K562 (cell line): Measurements from ENCODE around the gene SDK1. TPM values are rescaled to one million over a fixed set of nuclear protein-coding genes. Genes with fewer than 3 reads are reported as not detected.

ENCODE experiments used
- ATAC-seq: fragments of 200-7000 bp; cut with Tn5 transposase; 3 replicates; pipeline ENCODE4 v1.9.1; 2020; ENCODE audit warnings: moderate library complexity
- BruUV-seq: library from RNA; stranded (reverse); fragments of 400-500 nt; replicated peaks from 2 replicates; lab custom pipeline; 2021; lab: Mats Ljungman, UMichigan
- CTCF ChIA-PET: fragments of 300-600 bp; formaldehyde crosslinking; extraction: SDS; loops from one replicate; lab custom pipeline; 2021; ENCODE audit warnings: low intra/inter-chr PET ratio; lab: Yijun Ruan, JAX
- POLR2A ChIA-PET: fragments of 300-600, 350-650 bp; sonication (Branson Sonifier 250); formaldehyde crosslinking; extraction: SDS; loops from one replicate; lab custom pipeline; 2021; ENCODE audit warnings: antibody characterized with exemption, inconsistent platforms; lab: Yijun Ruan, JAX
- DNase-seq, 4 experiments: peaks; one replicate each; pipeline versions ENCODE4 v3.0.0 to v3.0.0-alpha.2; 2011 to 2018; ENCODE audit warnings: low spot score in 3 of 4, mixed read lengths in 3 of 4; ENCODE audit errors: extremely low read depth in 1 of 4
- FAIRE-seq: peaks from 2 replicates; lab custom pipeline; 2011; peaks lifted over from hg19 to GRCh38; lab: Jason Lieb, UNC
- H2AFZ ChIP-seq: 2 replicates; pipeline ENCODE4 v1.6.0; 2011; ENCODE audit warnings: low read depth, low read length, control low read depth, inconsistent platforms
- H3K27ac ChIP-seq: fragments of 200-600 bp; 3 replicates; pipeline ENCODE4 v1.8.0; 2011; ENCODE audit warnings: low read depth, mild to moderate bottlenecking, control low read depth, inconsistent platforms, low read length, moderate library complexity, mixed read lengths; ENCODE audit errors: extremely low read depth
- H3K27me3 ChIP-seq, 2 experiments: fragments of 300-600 bp in 1 of 2; 2 replicates in 1 of 2; 3 replicates in 1 of 2; pipeline versions ENCODE4 v1.6.0 to v1.8.0; 2011; ENCODE audit warnings: inconsistent platforms in 2 of 2, low read length in 2 of 2, mild to moderate bottlenecking in 1 of 2, mixed read lengths in 1 of 2, moderate library complexity in 1 of 2; ENCODE audit not compliant: control insufficient read depth in 2 of 2, insufficient read depth in 2 of 2
- H3K36me3 ChIP-seq: fragments of 300-600 bp; 3 replicates; pipeline ENCODE4 v1.8.0; 2011; ENCODE audit warnings: mild to moderate bottlenecking, low read length, inconsistent platforms; ENCODE audit not compliant: control insufficient read depth, insufficient read depth
- H3K4me1 ChIP-seq, 2 experiments: fragments of 200-600 bp in 1 of 2; replicated peaks in 1 of 2; 2 replicates in 1 of 2; 3 replicates in 1 of 2; pipeline versions ENCODE4 v1.5.1 to v1.8.0; 2011; ENCODE audit warnings: inconsistent platforms in 2 of 2, low read length in 2 of 2, mild to moderate bottlenecking in 1 of 2, mixed read lengths in 1 of 2, moderate library complexity in 1 of 2; ENCODE audit not compliant: control insufficient read depth in 2 of 2, insufficient read depth in 2 of 2
- H3K4me2 ChIP-seq: 2 replicates; pipeline ENCODE4 v1.6.1; 2011; ENCODE audit warnings: low read length, control low read depth, inconsistent platforms, mixed read lengths; ENCODE audit not compliant: insufficient read depth
- H3K4me3 ChIP-seq: fragments of 200-600 bp; sonication (generic), shearing (Covaris generic); 2 replicates; pipeline ENCODE4 v1.5.1; 2016; ENCODE audit warnings: control low read depth, inconsistent platforms
- H3K79me2 ChIP-seq: fragments of 200-600 bp; 3 replicates; pipeline ENCODE4 v1.8.0; 2011; ENCODE audit warnings: low read length, inconsistent platforms; ENCODE audit not compliant: control insufficient read depth, insufficient read depth
- H3K9ac ChIP-seq, 2 experiments: 2 replicates each; pipeline versions ENCODE4 v1.6.0 to v1.6.1; 2011; ENCODE audit warnings: low read depth in 2 of 2, low read length in 2 of 2, control low read depth in 1 of 2, inconsistent platforms in 1 of 2, mild to moderate bottlenecking in 1 of 2, mixed read lengths in 1 of 2; ENCODE audit not compliant: insufficient read depth in 1 of 2
- H3K9me1 ChIP-seq: one replicate; pipeline ENCODE4 v1.6.0; 2011; ENCODE audit warnings: inconsistent platforms, mild to moderate bottlenecking, low read length, moderate library complexity; ENCODE audit not compliant: control insufficient read depth, insufficient read depth
- H3K9me3 ChIP-seq: replicated peaks from 2 replicates; pipeline ENCODE4 v1.5.1; 2011; ENCODE audit warnings: low read depth, low read length, inconsistent platforms; ENCODE audit not compliant: control insufficient read depth, insufficient read depth
- H4K20me1 ChIP-seq: replicated peaks from 2 replicates; pipeline ENCODE4 v1.6.1; 2011; ENCODE audit warnings: low read length, inconsistent platforms, mixed read lengths; ENCODE audit not compliant: control insufficient read depth, insufficient read depth
- BRD4 ChIP-seq: fragments of 200-600 bp; sonication (generic); IDR thresholded peaks from 2 replicates; pipeline ENCODE4 v1.6.1; 2017; ENCODE audit warnings: inconsistent platforms
- E2F3 ChIP-seq: fragments of 250-450 bp; sonication (Bioruptor Pico); IDR thresholded peaks from 2 replicates; pipeline ENCODE4 v1.4.0; 2020; ENCODE audit warnings: mild to moderate bottlenecking
- GABPB2 ChIP-seq: fragments of 250-450 bp; sonication (Bioruptor Pico); conservative IDR thresholded peaks from 2 replicates; pipeline ENCODE4 v1.5.1; 2021; ENCODE audit warnings: mild to moderate bottlenecking
- MAFK ChIP-seq: IDR thresholded peaks from 2 replicates; pipeline ENCODE4 v1.6.1; 2011; ENCODE audit warnings: low read length, improper control_type of control experiment
- MCM3 ChIP-seq: fragments of 450-650 bp; IDR thresholded peaks from 2 replicates; pipeline ENCODE4 v1.6.1; 2016
- NFIC ChIP-seq: fragments of 450-650 bp; IDR thresholded peaks from 2 replicates; pipeline ENCODE4 v1.6.1; 2017; ENCODE audit warnings: mild to moderate bottlenecking, inconsistent platforms
- POLR2G ChIP-seq: fragments of 200-400 bp; formaldehyde crosslinking; IDR thresholded peaks from 2 replicates; pipeline ENCODE4 v1.6.1; 2017; ENCODE audit warnings: low read depth, mild to moderate bottlenecking, antibody characterized with exemption, low read length, moderate library complexity
- PURB ChIP-seq: sonication (generic); formaldehyde crosslinking; IDR thresholded peaks from 2 replicates; pipeline ENCODE4 v1.9.0; 2021; ENCODE audit warnings: low read depth, mild to moderate bottlenecking, missing genetic modification reagents
- RFX7 ChIP-seq: fragments of 250-450 bp; sonication (Bioruptor Pico); IDR thresholded peaks from 2 replicates; pipeline ENCODE4 v1.5.1; 2021; ENCODE audit warnings: mild to moderate bottlenecking
- SAP30 ChIP-seq: fragments of 200-600 bp; sonication (generic); IDR thresholded peaks from 2 replicates; pipeline ENCODE4 v1.6.1; 2012; ENCODE audit warnings: borderline replicate concordance, low read depth, mild to moderate bottlenecking, moderate library complexity, low read length, control low read depth, inconsistent platforms; ENCODE audit not compliant: insufficient read depth, poor library complexity, severe bottlenecking
- SMAD2 ChIP-seq: fragments of 150-350 bp; IDR thresholded peaks from 2 replicates; pipeline ENCODE4 v1.6.1; 2014; ENCODE audit warnings: low read depth, mild to moderate bottlenecking, low read length
- SMAD4 ChIP-seq: fragments of 250-450 bp; sonication (Bioruptor Pico); conservative IDR thresholded peaks from 2 replicates; pipeline ENCODE4 v1.8.0; 2021; ENCODE audit warnings: inconsistent platforms, mild to moderate bottlenecking, moderate library complexity
- SRF ChIP-seq, 2 experiments: fragments of 250-450, 450-650 bp in 1 of 2; sonication (Bioruptor Pico) in 1 of 2; sonication (generic) in 1 of 2; formaldehyde crosslinking; IDR thresholded peaks; 2 replicates each; pipeline versions ENCODE4 v1.5.0 to v1.5.1; 2020 to 2022; ENCODE audit warnings: mild to moderate bottlenecking in 1 of 2, missing genetic modification reagents in 1 of 2
- STAT5A ChIP-seq: IDR thresholded peaks from 2 replicates; pipeline ENCODE4 v1.6.1; 2012; ENCODE audit warnings: low read length, inconsistent platforms, borderline replicate concordance
- ZNF444 ChIP-seq: fragments of 250-450 bp; sonication (Bioruptor Pico); IDR thresholded peaks from 2 replicates; pipeline ENCODE4 v1.4.0; 2020; ENCODE audit warnings: mild to moderate bottlenecking, moderate library complexity
- ZNF707 ChIP-seq: fragments of 250-450 bp; sonication (Bioruptor Pico); conservative IDR thresholded peaks from 2 replicates; pipeline ENCODE4 v1.8.0; 2022; ENCODE audit warnings: inconsistent platforms, mild to moderate bottlenecking, moderate library complexity
- ZSCAN32 ChIP-seq: fragments of 450-650 bp; formaldehyde crosslinking; IDR thresholded peaks from 2 replicates; pipeline ENCODE4 v1.4.0; 2020; ENCODE audit warnings: mild to moderate bottlenecking, moderate library complexity
- WGBS: fragments of 100-300 bp; shearing (Covaris generic); methylation state at CpG from one replicate; pipeline ENCODE4 v1.1.6; 2016; ENCODE audit warnings: low coverage, mixed read lengths; ENCODE audit not compliant: insufficient coverage; ENCODE audit errors: missing lambda C conversion rate; 5-methylcytosine and 5-hydroxymethylcytosine counted together
- in situ Hi-C: fragments of 300-500 bp; cut with MboI; formaldehyde crosslinking; loops from 4 replicates; pipeline ENCODE4 v1.15.0; 2018; ENCODE audit warnings: inconsistent platforms, mixed read lengths
- intact Hi-C: fragments of 100-400 bp; cut with micrococcal nuclease; formaldehyde crosslinking; loops from 2 replicates; pipeline ENCODE4 v1.14.2; 2022
- polyA plus RNA-seq, 8 experiments: library from polyadenylated mRNA; depleted of rRNA in 4 of 8; stranded (reverse) in 5 of 8; unstranded in 3 of 8; fragments of >200 nt; fragmentation: Nextera tagmentation in 2 of 8; fragmentation: Illumina TruSeq in 1 of 8; extraction: Ambion mirVana in 2 of 8; extraction: Trizol in 1 of 8; gene quantifications; 2 replicates each; pipeline versions ENCODE4 v1.2.1 to v1.2.3, GENCODE V29; 2011 to 2014; ENCODE audit warnings: inconsistent platforms in 1 of 8, missing spikeins in 1 of 8
- total RNA-seq, 7 experiments: library from RNA; depleted of rRNA in 6 of 7; stranded (reverse); fragments of >200 nt in 6 of 7; fragmentation: Illumina TruSeq in 2 of 7; extraction: Trizol in 2 of 7; gene quantifications; 2 replicates each; pipeline versions ENCODE4 v1.2.1 to v1.2.3, GENCODE V29; 2011 to 2021; ENCODE audit warnings: low replicate concordance in 1 of 7
- TF ChIP-seq, protein P1 (sequence below), 2 experiments: fragments of 450-650 bp; conservative IDR thresholded peaks; 2 replicates each; pipeline ENCODE4 v1.6.1; 2017; ENCODE audit warnings: mild to moderate bottlenecking in 2 of 2, moderate library complexity in 2 of 2

Gene SDK1
- total and polyA plus RNA-seq, 9 of the 15 experiments (the other 6 are each of a cell fraction or from before 2014, with no cell fraction given) = 0.16 TPM; not detected in 8

- Histone ChIP-seq H4K20me1 (no peaks in the 10 kb centered on the region), H3K4me1 (no peaks in the 10 kb centered on the region), H3K9ac (no peak overlapping the region), H3K9me3 (no peaks in the 10 kb centered on the region), H3K27me3 (peaks cover 5 to 30% of the 10 kb centered on the region in 2 experiments; a peak in 4 of 5 replicates), H2AFZ (no peak overlapping the region), H3K4me2 (no peak overlapping the region), H3K4me3 (no peak overlapping the region), H3K9me1 (no peaks in the 10 kb centered on the region), H3K36me3 (no peaks in the 10 kb centered on the region), H3K27ac (no peak overlapping the region), H3K79me2 (no peaks in the 10 kb centered on the region)
- ChIA-PET POLR2A (no interaction called here), CTCF (no interaction called here)
- in situ Hi-C loops = no loop called here
- WGBS = 8% methylated on average over 19 of the region's 19 CpGs
- FAIRE-seq (no peak), ATAC-seq (no peak), DNase-seq (no peak)
- BruUV-seq = no TSS peak
- intact Hi-C loops = no loop called here
- TF ChIP-seq, protein P1, sequence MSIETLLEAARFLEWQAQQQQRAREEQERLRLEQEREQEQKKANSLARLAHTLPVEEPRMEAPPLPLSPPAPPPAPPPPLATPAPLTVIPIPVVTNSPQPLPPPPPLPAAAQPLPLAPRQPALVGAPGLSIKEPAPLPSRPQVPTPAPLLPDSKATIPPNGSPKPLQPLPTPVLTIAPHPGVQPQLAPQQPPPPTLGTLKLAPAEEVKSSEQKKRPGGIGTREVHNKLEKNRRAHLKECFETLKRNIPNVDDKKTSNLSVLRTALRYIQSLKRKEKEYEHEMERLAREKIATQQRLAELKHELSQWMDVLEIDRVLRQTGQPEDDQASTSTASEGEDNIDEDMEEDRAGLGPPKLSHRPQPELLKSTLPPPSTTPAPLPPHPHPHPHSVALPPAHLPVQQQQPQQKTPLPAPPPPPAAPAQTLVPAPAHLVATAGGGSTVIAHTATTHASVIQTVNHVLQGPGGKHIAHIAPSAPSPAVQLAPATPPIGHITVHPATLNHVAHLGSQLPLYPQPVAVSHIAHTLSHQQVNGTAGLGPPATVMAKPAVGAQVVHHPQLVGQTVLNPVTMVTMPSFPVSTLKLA (conservative IDR thresholded peaks at IDR 0.05) = no peak
- no peak for TF ChIP-seq SRF (CRISPR knock-in tag; IDR thresholded peaks at IDR 0.05)
- TF ChIP-seq PURB (CRISPR knock-in tag) = no peak
- no peak for TF ChIP-seq MCM3
- TF ChIP-seq MAFK = no peak
- TF ChIP-seq ZNF444 (CRISPR knock-in tag) = no peak
- no peak for TF ChIP-seq NFIC
- TF ChIP-seq ZNF707 (CRISPR knock-in tag) = no peak
- no peak for TF ChIP-seq STAT5A
- no peak for TF ChIP-seq SMAD2
- no peak for TF ChIP-seq E2F3 (CRISPR knock-in tag)
- TF ChIP-seq ZSCAN32 (CRISPR knock-in tag) = no peak
- no peak for TF ChIP-seq SAP30
- no peak for TF ChIP-seq BRD4
- TF ChIP-seq POLR2G = no peak
- no peak for TF ChIP-seq RFX7 (CRISPR knock-in tag)
- TF ChIP-seq GABPB2 (CRISPR knock-in tag) = no peak
- TF ChIP-seq SMAD4 (CRISPR knock-in tag) = no peak
These were observed 607.1 kb downstream of the SDK1 start for GRCh38 chr7:3908153-3908552.
